PC-9 (cell line): Measurements from ENCODE around the gene CACNA2D4. TPM values are rescaled to one million over a fixed set of nuclear protein-coding genes. Genes with fewer than 3 reads are reported as not detected.
A peak's percentile ranks its signal among the peaks of the same experiment; 100 is the strongest.

ENCODE experiments used
- BruUV-seq: library from RNA; stranded (reverse); fragments of 400-500 nt; replicated peaks from 2 replicates; lab custom pipeline; 2021; lab: Mats Ljungman, UMichigan
- CTCF ChIA-PET: fragments of 300-600 bp; sonication (Branson Sonifier 250); formaldehyde crosslinking; loops from one replicate; lab custom pipeline; 2022; ENCODE audit warnings: antibody characterized with exemption; lab: Charles Lee
- POLR2A ChIA-PET: fragments of 300-600 bp; sonication (Branson Sonifier 250); formaldehyde crosslinking; loops from one replicate; lab custom pipeline; 2022; ENCODE audit warnings: antibody characterized with exemption; ENCODE audit not compliant: unreplicated experiment; lab: Charles Lee
- DNase-seq, 2 experiments: peaks; one replicate each; pipeline versions ENCODE4 v3.0.0 to v3.0.0-alpha.2; 2015 to 2022; ENCODE audit warnings: mixed read lengths in 1 of 2
- H2AFZ ChIP-seq: fragments of 200-600 bp; sonication (generic); 2 replicates; pipeline ENCODE4 v1.8.1; 2017; ENCODE audit warnings: antibody characterized with exemption
- H3F3A ChIP-seq: fragments of 200-600 bp; sonication (generic); 2 replicates; pipeline ENCODE4 v1.8.1; 2017; ENCODE audit warnings: antibody characterized with exemption, mild to moderate bottlenecking, low read depth; ENCODE audit not compliant: insufficient read depth
- H3K27ac ChIP-seq: fragments of 200-600 bp; sonication (generic); 2 replicates; pipeline ENCODE4 v1.6.1; 2016; ENCODE audit warnings: mixed run types
- H3K27me3 ChIP-seq: fragments of 200-600 bp; sonication (generic); 2 replicates; pipeline ENCODE4 v1.6.1; 2016; ENCODE audit warnings: low read depth, mixed run types; ENCODE audit not compliant: insufficient read depth
- H3K36me3 ChIP-seq: fragments of 200-600 bp; sonication (generic); 2 replicates; pipeline ENCODE4 v1.6.1; 2016; ENCODE audit warnings: low read depth, mixed run types
- H3K4me1 ChIP-seq: fragments of 200-600 bp; sonication (generic); replicated peaks from 2 replicates; pipeline ENCODE4 v1.6.1; 2016; ENCODE audit warnings: mixed run types; ENCODE audit not compliant: insufficient read depth
- H3K4me2 ChIP-seq: fragments of 200-600 bp; sonication (generic); 2 replicates; pipeline ENCODE4 v1.6.1; 2017; ENCODE audit warnings: mixed run types
- H3K4me3 ChIP-seq: fragments of 200-600 bp; sonication (generic); 2 replicates; pipeline ENCODE4 v1.6.1; 2016; ENCODE audit warnings: mixed run types
- H3K79me2 ChIP-seq: fragments of 200-600 bp; sonication (generic); 2 replicates; pipeline ENCODE4 v1.6.1; 2017; ENCODE audit warnings: low read depth, mixed run types
- H3K9me2 ChIP-seq: fragments of 200-600 bp; sonication (generic); 2 replicates; pipeline ENCODE4 v1.8.1; 2017; ENCODE audit warnings: mild to moderate bottlenecking; ENCODE audit not compliant: insufficient read depth
- H3K9me3 ChIP-seq: fragments of 200-600 bp; sonication (generic); 2 replicates; pipeline ENCODE4 v1.8.1; 2016; ENCODE audit warnings: low read depth; ENCODE audit not compliant: insufficient read depth
- H4K20me1 ChIP-seq: fragments of 200-600 bp; sonication (generic); 2 replicates; pipeline ENCODE4 v1.8.1; 2017; ENCODE audit not compliant: insufficient read depth
- CTCF ChIP-seq: fragments of 200-600 bp; sonication (generic); conservative IDR thresholded peaks from 2 replicates; pipeline ENCODE4 v1.6.1; 2017; ENCODE audit warnings: mixed run types, antibody characterized with exemption, mild to moderate bottlenecking, moderate library complexity
- EZH2 ChIP-seq: fragments of 200-600 bp; sonication (generic); IDR thresholded peaks from 2 replicates; pipeline ENCODE4 v1.8.0; 2017; ENCODE audit warnings: antibody characterized with exemption, low read depth
- intact Hi-C: fragments of 100-400 bp; cut with micrococcal nuclease; formaldehyde crosslinking; loops from one replicate; pipeline ENCODE4 v1.10.0; 2022; ENCODE audit not compliant: unreplicated experiment
- total RNA-seq: library from RNA; stranded (reverse); gene quantifications from 2 replicates; pipeline ENCODE4 v1.2.3, GENCODE V29; 2021

Gene CACNA2D4
- total RNA-seq, 1 experiment from 2014 or later: not detected

- Histone ChIP-seq H3K4me1 (peaks cover 6% of the 10 kb centered on the region; the same call in 1 of the 2 replicates), H4K20me1 (no peaks in the 10 kb centered on the region), H3K4me3 (no peak overlapping the region), H3K4me2 (no peak overlapping the region), H3K27ac (no peak overlapping the region), H3F3A (no peaks in the 10 kb centered on the region), H3K9me2 (no peaks in the 10 kb centered on the region), H2AFZ (no peak overlapping the region), H3K9me3 (no peaks in the 10 kb centered on the region), H3K27me3 (peaks cover 19% of the 10 kb centered on the region), H3K79me2 (no peaks in the 10 kb centered on the region), H3K36me3 (no peaks in the 10 kb centered on the region)
- CTCF ChIA-PET: no interaction called here
- BruUV-seq: no TSS peak
- intact Hi-C loops: loop anchor here (5.0 kb wide), 1 partner anchor 784 kb away; no protein-coding TSS in a partner anchor
- POLR2A ChIA-PET: no interaction called here
- DNase-seq: no peak
- TF ChIP-seq EZH2: no peak
- no peak for TF ChIP-seq CTCF
Observed at GRCh38 chr12:1797991-1798640, 120.3 kb downstream of the CACNA2D4 start.

- intact Hi-C loops: loop anchor here (5.0 kb wide), 1 partner anchor 785 kb away; no protein-coding TSS in a partner anchor
- peak overlapping the region; percentile 79; the same call in 1 of the 2 replicates for H2AFZ ChIP-seq
- no peaks in the 10 kb centered on the region for H3K9me2 ChIP-seq
- H3F3A ChIP-seq: no peaks in the 10 kb centered on the region
- no peak overlapping the region for H3K27ac ChIP-seq
- H3K4me2 ChIP-seq: peak overlapping the region; percentile 75
- peaks cover 6% of the 10 kb centered on the region; the same call in 1 of the 2 replicates for H3K4me1 ChIP-seq
- ChIA-PET POLR2A (interaction anchor here (0.5 kb wide), 1 partner anchor 487 kb away, joined by 4 read pairs; no protein-coding TSS in a partner anchor), CTCF (no interaction called here)
- no peaks in the 10 kb centered on the region for H3K9me3 ChIP-seq
- DNase-seq: no peak
- no peaks in the 10 kb centered on the region for H4K20me1 ChIP-seq
- H3K79me2 ChIP-seq: no peaks in the 10 kb centered on the region
- peak overlapping the region; percentile 50; the same call in 1 of the 2 replicates for H3K4me3 ChIP-seq
- H3K27me3 ChIP-seq: peaks cover 12% of the 10 kb centered on the region
- no peak for TF ChIP-seq EZH2
- TF ChIP-seq CTCF: no peak
- BruUV-seq: no TSS peak
- no peaks in the 10 kb centered on the region for H3K36me3 ChIP-seq
Observed at GRCh38 chr12:1797011-1797901, 121.2 kb downstream of the CACNA2D4 start.

GRCh38 chr12:1796515-1797010, 121.9 kb downstream of the CACNA2D4 start:
- DNase-seq: no peak
- peak overlapping the region; percentile 79 for H2AFZ ChIP-seq
- CTCF ChIA-PET: interaction anchor here (0.6 to 2.2 kb wide), 2 partner anchors 143 to 242 kb away, joined by 3 to 10 read pairs; no protein-coding TSS in a partner anchor
- H3K4me2 ChIP-seq: peak overlapping the region; percentile 75
- no peaks in the 10 kb centered on the region for H4K20me1 ChIP-seq
- intact Hi-C loops: loop anchor here (1.0 to 5.0 kb wide), 3 partner anchors 144 to 786 kb away; no protein-coding TSS in a partner anchor
- no peaks in the 10 kb centered on the region for H3F3A ChIP-seq
- no peaks in the 10 kb centered on the region for H3K9me2 ChIP-seq
- no peaks in the 10 kb centered on the region for H3K36me3 ChIP-seq
- H3K9me3 ChIP-seq: no peaks in the 10 kb centered on the region
- H3K27ac ChIP-seq: no peak overlapping the region
- peaks cover 6% of the 10 kb centered on the region for H3K27me3 ChIP-seq
- TF ChIP-seq EZH2: no peak
- POLR2A ChIA-PET: interaction anchor here (0.5 kb wide), 1 partner anchor 488 kb away, joined by 4 read pairs; no protein-coding TSS in a partner anchor
- H3K4me1 ChIP-seq: peaks cover 6% of the 10 kb centered on the region; the same call in 1 of the 2 replicates
- H3K4me3 ChIP-seq: peak overlapping the region; percentile 50
- no TSS peak for BruUV-seq
- no peaks in the 10 kb centered on the region for H3K79me2 ChIP-seq
